ENCODE results near the gene SLC44A3. TPM values are rescaled to one million over a fixed set of nuclear protein-coding genes. Genes with fewer than 3 reads are reported as not detected.

SLC44A3 gene
- total and polyA plus RNA-seq, 2 of the 4 experiments (the other 2 are of a cell fraction), result 0.31 to 0.54 TPM

GRCh38 chr1:94920061-94920460 lies 99.9 kb downstream of the SLC44A3 start:
- no CpG with 5 or more reads among the region's 3 CpGs for WGBS, 2 experiments (ENCODE audit: extremely low coverage in 2 of 2, insufficient read length in 1 of 2)
- H3K14ac ChIP-seq (replicated peaks; ENCODE audit: low read depth, low read length), result no peak overlapping the region; the same call in 1 of the 2 replicates
- peaks cover 13% of the 10 kb centered on the region for H3K36me3 ChIP-seq (ENCODE audit: control insufficient read depth, insufficient read depth, low read length)
- H3K79me1 ChIP-seq (ENCODE audit: low read depth in 1 of 2, low read length in 2 of 2), result peaks cover 4 to 64% of the 10 kb centered on the region in 2 experiments; a peak in 2 of 4 replicates
- H2BK20ac ChIP-seq (ENCODE audit: low read depth, low read length), result no peak overlapping the region
- H3K4me2 ChIP-seq (ENCODE audit: low read depth, low read length), result peak overlapping the region; percentile 2
- DNase-seq (no peak), ATAC-seq (ENCODE audit: low read depth) (peak; percentile 33)
- peak overlapping the region; percentile 5; the same call in 1 of the 2 replicates for H3K4ac ChIP-seq (ENCODE audit: low read depth, low read length)
- H2AFZ ChIP-seq (replicated peaks; ENCODE audit: low read length, poor library complexity), result no peak overlapping the region
- no peak overlapping the region for H2AK5ac ChIP-seq (ENCODE audit: low read depth, low read length)
- H3K56ac ChIP-seq (ENCODE audit: extremely low read depth, insufficient read depth, low read length), result no peak overlapping the region
- H4K91ac ChIP-seq (ENCODE audit: insufficient read depth, low read depth, low read length), result no peak overlapping the region
- no peak overlapping the region for H3K18ac ChIP-seq (ENCODE audit: low read depth, low read length)
- H3K4me1 ChIP-seq (ENCODE audit: control insufficient read depth, insufficient read depth, low read length), result peaks cover 18% of the 10 kb centered on the region
- dilution Hi-C loops (cut with HindIII; ENCODE audit: low sequenced_read_pairs, unreplicated experiment) (no loop called here), intact Hi-C loops (cut with micrococcal nuclease) (loop anchor here (10.0 kb wide), 1 partner anchor 315 kb away; the partner anchor contains the start of gene RWDD3), in situ Hi-C loops (cut with MboI; ENCODE audit: low sequenced_read_pairs) (loop anchor here (5.0 kb wide), 1 partner anchor 117 kb away; no protein-coding TSS in a partner anchor)
- no peak overlapping the region for H2BK5ac ChIP-seq (ENCODE audit: low read depth, low read length, poor library complexity, severe bottlenecking)
- no peaks in the 10 kb centered on the region for H3K27me3 ChIP-seq (ENCODE audit: control insufficient read depth, insufficient read depth, low read length)
- peaks cover 40% of the 10 kb centered on the region for H3K9me1 ChIP-seq (ENCODE audit: insufficient read depth, low read length)
- no peak overlapping the region for H4K5ac ChIP-seq (ENCODE audit: low read depth, low read length)
- no peak overlapping the region for H2BK15ac ChIP-seq (ENCODE audit: low read depth, low read length)
- H3K4me3 ChIP-seq (ENCODE audit: insufficient read depth, low read depth, low read length), result no peak overlapping the region
- no peak overlapping the region for H2AK9ac ChIP-seq (replicated peaks; ENCODE audit: low read depth, low read length, poor library complexity)
- H4K20me1 ChIP-seq (ENCODE audit: insufficient read depth, low read length), result peaks cover 97% of the 10 kb centered on the region
- no TSS peak for BruUV-seq (replicated peaks)
- no peak overlapping the region for H3K27ac ChIP-seq (ENCODE audit: insufficient read depth, low read length)
- ChIA-PET POLR2A (ENCODE audit: unreplicated experiment) (no interaction called here), CTCF (interaction anchor here (1.0 to 1.6 kb wide), 2 partner anchors 66 to 121 kb away, joined by 3 to 7 read pairs; no protein-coding TSS in a partner anchor)
- no peaks in the 10 kb centered on the region for H3K9me3 ChIP-seq (ENCODE audit: control insufficient read depth, insufficient read depth, low read length)
- peak overlapping the region; percentile 52; the same call in 1 of the 2 replicates for H3K23ac ChIP-seq (ENCODE audit: low read depth, low read length)
- no peak overlapping the region for H3K9ac ChIP-seq (ENCODE audit: low read depth, low read length)
- H2BK120ac ChIP-seq (ENCODE audit: low read depth, low read length), result no peak overlapping the region
- TF ChIP-seq SMC3 (IDR thresholded peaks at IDR 0.05; ENCODE audit: low read depth, low read length) (no peak), BHLHE40 (IDR thresholded peaks at IDR 0.05; ENCODE audit: low read depth, low read length) (no peak), NFE2L2 (IDR thresholded peaks at IDR 0.05; ENCODE audit: low read depth, low read length) (no peak), CTCF (conservative IDR thresholded peaks at IDR 0.05; ENCODE audit: low read depth, low read length) (no peak), MXI1 (IDR thresholded peaks at IDR 0.05; ENCODE audit: borderline replicate concordance, low read depth, low read length) (no peak), FOS (IDR thresholded peaks at IDR 0.05; ENCODE audit: low read depth, low read length) (no peak)
- no peak overlapping the region for H4K8ac ChIP-seq (ENCODE audit: low read depth in 2 of 2, low read length in 2 of 2)

Data from IMR-90 (cell line).